Measurements from ENCODE around the gene PHF19.

- TF ChIP-seq CTCF (IDR thresholded peaks at IDR 0.05) (no peak), POLR2AphosphoS5 (IDR thresholded peaks at IDR 0.05) (no peak), POLR2A (IDR thresholded peaks at IDR 0.05) (no peak)
Measured at GRCh38 chr9:120889606-120890271, 12.8 kb upstream of the PHF19 start.
